ENCODE results near the gene ARHGAP31.

Gene ARHGAP31

GRCh38 chr3:119427669-119428068 is 133.5 kb downstream of the ARHGAP31 start:
- TF ChIP-seq CTCF (IDR thresholded peaks at IDR 0.05; ENCODE audit: control insufficient read depth, insufficient read depth, low read depth, low read length, missing control alignments): no peak
- no peak for DNase-seq (ENCODE audit: low read depth)
- no peak overlapping the region for H3K4me3 ChIP-seq (ENCODE audit: control insufficient read depth, low read depth, low read length)

- no peak for TF ChIP-seq CTCF (IDR thresholded peaks at IDR 0.05; ENCODE audit: control insufficient read depth, insufficient read depth, low read depth, low read length, missing control alignments)
- no peak for DNase-seq (ENCODE audit: low read depth)
- no peak overlapping the region for H3K4me3 ChIP-seq (ENCODE audit: control insufficient read depth, low read depth, low read length)
Observed at GRCh38 chr3:119428538-119428937, 134.4 kb downstream of the ARHGAP31 start.

GRCh38 chr3:119433613-119434325 is 139.6 kb downstream of the ARHGAP31 start:
- TF ChIP-seq CTCF (IDR thresholded peaks at IDR 0.05; ENCODE audit: control insufficient read depth, insufficient read depth, low read depth, low read length, missing control alignments): no peak
- no peak overlapping the region for H3K4me3 ChIP-seq (ENCODE audit: control insufficient read depth, low read depth, low read length)
- no peak for DNase-seq (ENCODE audit: low read depth)

GRCh38 chr3:119434703-119435102 is 140.5 kb downstream of the ARHGAP31 start:
- H3K4me3 ChIP-seq (ENCODE audit: control insufficient read depth, low read depth, low read length): no peak overlapping the region
- TF ChIP-seq CTCF (IDR thresholded peaks at IDR 0.05; ENCODE audit: control insufficient read depth, insufficient read depth, low read depth, low read length, missing control alignments): no peak
- DNase-seq (ENCODE audit: low read depth): no peak

GRCh38 chr3:119436977-119437376 is 142.8 kb downstream of the ARHGAP31 start:
- H3K4me3 ChIP-seq (ENCODE audit: control insufficient read depth, low read depth, low read length): no peak overlapping the region
- no peak for DNase-seq (ENCODE audit: low read depth)
- TF ChIP-seq CTCF (IDR thresholded peaks at IDR 0.05; ENCODE audit: control insufficient read depth, insufficient read depth, low read depth, low read length, missing control alignments): no peak

GRCh38 chr3:119437691-119438258 is 143.6 kb downstream of the ARHGAP31 start:
- no peak for TF ChIP-seq CTCF (IDR thresholded peaks at IDR 0.05; ENCODE audit: control insufficient read depth, insufficient read depth, low read depth, low read length, missing control alignments)
- no peak overlapping the region for H3K4me3 ChIP-seq (ENCODE audit: control insufficient read depth, low read depth, low read length)
- no peak for DNase-seq (ENCODE audit: low read depth)
